Neural progenitor cell (in vitro differentiated cells): ENCODE results near the gene TMED7. TPM values are rescaled to one million over a fixed set of nuclear protein-coding genes. Genes with fewer than 3 reads are reported as not detected.

Experiments
- DNase-seq: peaks from one replicate; pipeline ENCODE4 v3.0.0-alpha.2; 2016; ENCODE audit warnings: low spot score
- H2AFZ ChIP-seq: fragments of 200-600 bp; sonication (generic); replicated peaks from 2 replicates; pipeline ENCODE4 v1.6.1; 2016; ENCODE audit warnings: antibody characterized with exemption
- H3F3A ChIP-seq: fragments of 200-600 bp; sonication (generic); 2 replicates; pipeline ENCODE4 v1.6.1; 2016; ENCODE audit warnings: antibody characterized with exemption, low read depth
- H3K27ac ChIP-seq: fragments of 200-600 bp; sonication (generic); 2 replicates; pipeline ENCODE4 v1.5.1; 2016; ENCODE audit warnings: mild to moderate bottlenecking
- H3K27me3 ChIP-seq: fragments of 200-600 bp; sonication (generic); 2 replicates; pipeline ENCODE4 v1.6.1; 2016; ENCODE audit warnings: mild to moderate bottlenecking, moderate library complexity
- H3K36me3 ChIP-seq: fragments of 200-600 bp; sonication (generic); 2 replicates; pipeline ENCODE4 v1.5.1; 2016
- H3K4me1 ChIP-seq: fragments of 200-600 bp; sonication (generic); 2 replicates; pipeline ENCODE4 v1.6.1; 2016; ENCODE audit warnings: mixed run types
- H3K4me2 ChIP-seq: fragments of 200-600 bp; sonication (generic); 2 replicates; pipeline ENCODE4 v1.6.1; 2016
- H3K4me3 ChIP-seq: fragments of 200-600 bp; sonication (generic); 2 replicates; pipeline ENCODE4 v1.5.1; 2016
- H3K79me2 ChIP-seq: fragments of 200-600 bp; sonication (generic); 2 replicates; pipeline ENCODE4 v1.6.1; 2016; ENCODE audit warnings: low read depth
- H3K9ac ChIP-seq: fragments of 200-600 bp; sonication (generic); 2 replicates; pipeline ENCODE4 v1.6.1; 2016
- H3K9me3 ChIP-seq: fragments of 200-600 bp; sonication (generic); 2 replicates; pipeline ENCODE4 v1.5.1; 2016; ENCODE audit warnings: low read depth
- H4K20me1 ChIP-seq: fragments of 200-600 bp; sonication (generic); 2 replicates; pipeline ENCODE4 v1.6.1; 2016; ENCODE audit warnings: low read depth
- H3K27ac Mint-ChIP-seq: 3 replicates; pipeline ENCODE4 v1.8.0; 2021; ENCODE audit warnings: mixed read lengths
- H3K27me3 Mint-ChIP-seq: 2 replicates; pipeline ENCODE4 v1.8.0; 2022; ENCODE audit warnings: low read depth, mild to moderate bottlenecking, inconsistent platforms, moderate library complexity, mixed read lengths; ENCODE audit not compliant: insufficient read depth
- H3K36me3 Mint-ChIP-seq: 3 replicates; pipeline ENCODE4 v1.8.0; 2021; ENCODE audit warnings: mixed read lengths
- H3K4me1 Mint-ChIP-seq: 3 replicates; pipeline ENCODE4 v1.8.0; 2021; ENCODE audit warnings: mixed read lengths
- H3K4me3 Mint-ChIP-seq: 3 replicates; pipeline ENCODE4 v1.8.0; 2021; ENCODE audit warnings: mild to moderate bottlenecking, moderate library complexity, mixed read lengths
- H3K9me3 Mint-ChIP-seq: 3 replicates; pipeline ENCODE4 v1.8.0; 2020; ENCODE audit warnings: mixed read lengths
- CTCF ChIP-seq: fragments of 200-600 bp; sonication (generic); IDR thresholded peaks from 2 replicates; pipeline ENCODE4 v1.5.1; 2017; ENCODE audit warnings: antibody characterized with exemption, mild to moderate bottlenecking
- EZH2 ChIP-seq: fragments of 200-600 bp; sonication (generic); IDR thresholded peaks from 2 replicates; pipeline ENCODE4 v1.6.1; 2017; ENCODE audit warnings: antibody characterized with exemption, mild to moderate bottlenecking, moderate library complexity
- EZH2phosphoT487 ChIP-seq: fragments of 200-600 bp; sonication (generic); IDR thresholded peaks from 2 replicates; pipeline ENCODE4 v1.6.1; 2017; ENCODE audit warnings: antibody characterized with exemption
- total RNA-seq: library from RNA; depleted of rRNA; stranded (reverse); fragments of >200 nt; gene quantifications from 2 replicates; pipeline ENCODE4 v1.2.3, GENCODE V29; 2015; ENCODE audit warnings: low replicate concordance

Gene TMED7
- total RNA-seq, 1 donor from 2014 or later, result 112 TPM

DNA sequence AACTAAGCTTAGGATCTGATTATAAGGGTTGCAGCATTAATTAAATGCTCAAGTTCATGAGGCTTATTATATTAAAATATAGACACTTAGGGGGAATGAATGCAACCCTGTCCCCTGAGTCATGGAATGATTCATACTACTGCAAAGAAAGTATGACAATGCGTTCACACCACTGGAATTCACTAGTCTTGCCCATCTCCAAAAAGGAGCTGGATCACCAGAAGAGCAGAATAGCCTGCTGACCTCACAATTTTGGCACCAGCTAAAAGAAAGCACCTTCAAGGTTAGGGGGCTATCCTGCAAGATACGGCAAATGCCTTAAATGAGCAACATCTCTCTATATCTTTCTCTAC lies 32.0 kb upstream of the TMED7 start:
- Mint-ChIP-seq H3K36me3 (no peaks in the 10 kb centered on the region), H3K27me3 (peaks cover 2% of the 10 kb centered on the region), H3K4me1 (peaks cover 28% of the 10 kb centered on the region), H3K4me3 (no peak overlapping the region), H3K27ac (no peak overlapping the region), H3K9me3 (peaks cover 7% of the 10 kb centered on the region)
- no peak for TF ChIP-seq EZH2
- no peak for TF ChIP-seq CTCF
- no peak for TF ChIP-seq EZH2phosphoT487
- Histone ChIP-seq H3K9ac (no peak overlapping the region), H3K27me3 (no peaks in the 10 kb centered on the region), H3K4me1 (peaks cover 13% of the 10 kb centered on the region), H3F3A (no peaks in the 10 kb centered on the region), H3K27ac (no peak overlapping the region), H2AFZ (no peak overlapping the region), H3K4me3 (no peak overlapping the region), H3K36me3 (no peaks in the 10 kb centered on the region), H3K79me2 (no peaks in the 10 kb centered on the region), H3K9me3 (no peaks in the 10 kb centered on the region), H3K4me2 (no peak overlapping the region), H4K20me1 (no peaks in the 10 kb centered on the region)
- no peak for DNase-seq

GRCh38 chr5:115657125-115657880 lies 31.5 kb upstream of the TMED7 start:
- no peaks in the 10 kb centered on the region for H3K27me3 Mint-ChIP-seq
- H3K9me3 ChIP-seq, result no peaks in the 10 kb centered on the region
- no peak overlapping the region for H3K27ac ChIP-seq
- H3K4me3 Mint-ChIP-seq, result no peak overlapping the region
- peaks cover 13% of the 10 kb centered on the region for H3K4me1 ChIP-seq
- H3K27ac Mint-ChIP-seq, result no peak overlapping the region
- H4K20me1 ChIP-seq, result no peaks in the 10 kb centered on the region
- no peak overlapping the region for H2AFZ ChIP-seq
- no peaks in the 10 kb centered on the region for H3K36me3 Mint-ChIP-seq
- no peak for TF ChIP-seq EZH2phosphoT487
- TF ChIP-seq EZH2, result no peak
- no peak for TF ChIP-seq CTCF
- DNase-seq, result no peak
- H3K27me3 ChIP-seq, result no peaks in the 10 kb centered on the region
- no peak overlapping the region for H3K9ac ChIP-seq
- H3K79me2 ChIP-seq, result no peaks in the 10 kb centered on the region
- H3K36me3 ChIP-seq, result no peaks in the 10 kb centered on the region
- peaks cover 7% of the 10 kb centered on the region for H3K9me3 Mint-ChIP-seq
- no peaks in the 10 kb centered on the region for H3F3A ChIP-seq
- no peak overlapping the region for H3K4me2 ChIP-seq
- H3K4me3 ChIP-seq, result no peak overlapping the region
- peaks cover 23% of the 10 kb centered on the region for H3K4me1 Mint-ChIP-seq

DNA sequence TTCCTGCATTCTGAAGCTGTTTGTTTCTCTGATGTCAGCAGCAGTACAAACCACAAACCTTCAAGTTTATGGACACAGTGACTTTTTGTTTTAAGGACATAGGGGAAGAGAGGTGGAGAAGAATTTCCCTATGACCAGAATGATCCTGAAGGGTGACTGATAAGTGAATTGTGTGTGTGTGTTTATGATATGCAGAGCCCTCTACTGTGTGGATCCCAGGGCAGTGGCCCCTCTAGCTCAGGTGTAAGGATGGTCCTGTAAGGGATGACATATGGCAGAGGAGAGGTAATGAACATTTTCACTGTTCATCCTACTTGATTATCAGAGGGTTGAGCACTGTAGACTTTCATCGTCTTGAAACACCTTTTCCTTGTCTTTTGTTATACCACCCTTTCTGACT lies 30.6 kb upstream of the TMED7 start:
- DNase-seq, result no peak
- no peak overlapping the region for H2AFZ ChIP-seq
- Mint-ChIP-seq H3K27ac (no peak overlapping the region), H3K4me1 (peaks cover 14% of the 10 kb centered on the region), H3K9me3 (peaks cover 7% of the 10 kb centered on the region), H3K27me3 (no peaks in the 10 kb centered on the region), H3K36me3 (no peaks in the 10 kb centered on the region), H3K4me3 (no peak overlapping the region)
- H3K79me2 ChIP-seq, result no peaks in the 10 kb centered on the region
- no peak overlapping the region for H3K9ac ChIP-seq
- no peak overlapping the region for H3K4me2 ChIP-seq
- H3K36me3 ChIP-seq, result no peaks in the 10 kb centered on the region
- peaks cover 7% of the 10 kb centered on the region for H3K4me1 ChIP-seq
- no peaks in the 10 kb centered on the region for H4K20me1 ChIP-seq
- TF ChIP-seq CTCF, result no peak
- no peak for TF ChIP-seq EZH2phosphoT487
- no peak for TF ChIP-seq EZH2
- no peak overlapping the region for H3K4me3 ChIP-seq
- no peaks in the 10 kb centered on the region for H3F3A ChIP-seq
- no peaks in the 10 kb centered on the region for H3K27me3 ChIP-seq
- H3K27ac ChIP-seq, result no peak overlapping the region
- no peaks in the 10 kb centered on the region for H3K9me3 ChIP-seq
